ENCODE results near the gene MKI67.

DNA sequence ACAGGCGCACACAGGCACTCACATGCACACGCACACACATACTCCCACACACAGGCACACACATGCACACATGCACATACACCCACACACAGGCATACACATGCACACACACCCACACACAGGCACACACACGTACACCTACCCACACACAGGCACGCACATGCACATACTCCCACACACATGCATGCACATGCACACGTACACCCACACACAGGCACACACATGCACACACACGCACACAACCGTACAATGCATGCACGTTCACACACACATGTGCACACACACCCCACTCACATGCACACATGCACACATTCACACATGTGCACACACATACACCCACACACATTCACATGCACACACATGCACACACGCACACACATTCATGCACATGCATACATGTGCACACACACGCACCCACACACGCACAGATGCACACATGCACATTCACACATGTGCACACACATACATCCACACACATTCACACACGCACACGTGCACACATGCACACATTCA lies 59.3 kb downstream of the MKI67 start:
- TF ChIP-seq CTCF (conservative IDR thresholded peaks at IDR 0.05; ENCODE audit: low read depth, low read length) (no peak), POLR2A (IDR thresholded peaks at IDR 0.05; ENCODE audit: low read depth, low read length) (no peak), RCOR1 (IDR thresholded peaks at IDR 0.05; ENCODE audit: insufficient replicate concordance, low read length) (no peak), CEBPB (IDR thresholded peaks at IDR 0.05; ENCODE audit: low read depth, low read length) (no peak), USF2 (IDR thresholded peaks at IDR 0.05; ENCODE audit: low read depth, low read length) (no peak), RAD21 (IDR thresholded peaks at IDR 0.05; ENCODE audit: low read length) (no peak), SMC3 (IDR thresholded peaks at IDR 0.05; ENCODE audit: low read depth, low read length) (no peak), RFX5 (IDR thresholded peaks at IDR 0.05; ENCODE audit: low read depth, low read length) (no peak), MXI1 (IDR thresholded peaks at IDR 0.05; ENCODE audit: borderline replicate concordance, low read depth, low read length) (no peak), FOS (IDR thresholded peaks at IDR 0.05; ENCODE audit: low read depth, low read length) (no peak), MAZ (IDR thresholded peaks at IDR 0.05; ENCODE audit: borderline replicate concordance, low read depth, low read length) (no peak)
